ENCODE measurements around the gene RGS19. TPM values are rescaled to one million over a fixed set of nuclear protein-coding genes. Genes with fewer than 3 reads are reported as not detected.

Gene RGS19
- total RNA-seq, 1 donor from 2014 or later, result 29.0 TPM

Small RNAs within 50 kb of the gene (microRNA-seq; reads per million reads assigned to microRNA genes)
- not detected for gene MIR6813 (ENCODE audit: borderline number of aligned reads)

Other genes with a start within 250 kb of the RGS19 start
- 34.7 TPM for gene ZBTB46, start 248.3 kb downstream of the RGS19 start, total RNA-seq
- gene ABHD16B, start 218.0 kb downstream of the RGS19 start, total RNA-seq, result not detected
- 114 TPM for gene TPD52L2, start 214.2 kb downstream of the RGS19 start, total RNA-seq
- gene DNAJC5, start 184.4 kb downstream of the RGS19 start, total RNA-seq, result 50.5 TPM
- 36.0 TPM for gene UCKL1, start 123.1 kb downstream of the RGS19 start, total RNA-seq
- gene ZNF512B, start 109.6 kb downstream of the RGS19 start, total RNA-seq, result 18.7 TPM
- gene SAMD10, start 99.9 kb downstream of the RGS19 start, total RNA-seq, result 2.9 TPM
- gene PRPF6, start 98.4 kb downstream of the RGS19 start, total RNA-seq, result 46.3 TPM
- 0.74 TPM for gene C20orf204, start 43.3 kb downstream of the RGS19 start, total RNA-seq
- 70.5 TPM for gene SOX18, start 29.9 kb downstream of the RGS19 start, total RNA-seq
- 42.5 TPM for gene TCEA2, start 16.3 kb downstream of the RGS19 start, total RNA-seq
- gene OPRL1, start 564 bp upstream of the RGS19 start, total RNA-seq, result 1.3 TPM
- gene LKAAEAR1, start 4.9 kb upstream of the RGS19 start, total RNA-seq, result not detected
- not detected for gene NPBWR2, start 28.0 kb upstream of the RGS19 start, total RNA-seq
- not detected for gene MYT1, start 84.9 kb upstream of the RGS19 start, total RNA-seq
- 33.7 TPM for gene PCMTD2, start 176.2 kb upstream of the RGS19 start, total RNA-seq

Data from mesenteric fat pad (tissue), 1 donor.